Activated T-cell treated with anti-CD3 and anti-CD28 coated beads for 24 hours (primary cell): ENCODE results near the gene CAND2.
"Not testable (repeated sequence)": the region's sequence is repeated elsewhere in the genome, so short reads cannot be mapped to it uniquely, and the experiment has no call there.

Experiments used
- DNase-seq: peaks from one replicate; pipeline ENCODE4 v3.0.0-alpha.2; 2020; ENCODE audit warnings: low read depth

The CAND2 gene

GRCh38 chr3:12831301-12831866 is 34.9 kb downstream of the CAND2 start:
- DNase-seq, result no peak

- no peak for DNase-seq
Measured at GRCh38 chr3:12832350-12833221, 36.1 kb downstream of the CAND2 start.

GRCh38 chr3:12833222-12834161 is 37.0 kb downstream of the CAND2 start:
- no peak for DNase-seq

- no peak for DNase-seq
Measured at GRCh38 chr3:12835052-12835665, 38.7 kb downstream of the CAND2 start.

- no peak for DNase-seq
Measured at GRCh38 chr3:12837295-12837986, 41.0 kb downstream of the CAND2 start.

DNA sequence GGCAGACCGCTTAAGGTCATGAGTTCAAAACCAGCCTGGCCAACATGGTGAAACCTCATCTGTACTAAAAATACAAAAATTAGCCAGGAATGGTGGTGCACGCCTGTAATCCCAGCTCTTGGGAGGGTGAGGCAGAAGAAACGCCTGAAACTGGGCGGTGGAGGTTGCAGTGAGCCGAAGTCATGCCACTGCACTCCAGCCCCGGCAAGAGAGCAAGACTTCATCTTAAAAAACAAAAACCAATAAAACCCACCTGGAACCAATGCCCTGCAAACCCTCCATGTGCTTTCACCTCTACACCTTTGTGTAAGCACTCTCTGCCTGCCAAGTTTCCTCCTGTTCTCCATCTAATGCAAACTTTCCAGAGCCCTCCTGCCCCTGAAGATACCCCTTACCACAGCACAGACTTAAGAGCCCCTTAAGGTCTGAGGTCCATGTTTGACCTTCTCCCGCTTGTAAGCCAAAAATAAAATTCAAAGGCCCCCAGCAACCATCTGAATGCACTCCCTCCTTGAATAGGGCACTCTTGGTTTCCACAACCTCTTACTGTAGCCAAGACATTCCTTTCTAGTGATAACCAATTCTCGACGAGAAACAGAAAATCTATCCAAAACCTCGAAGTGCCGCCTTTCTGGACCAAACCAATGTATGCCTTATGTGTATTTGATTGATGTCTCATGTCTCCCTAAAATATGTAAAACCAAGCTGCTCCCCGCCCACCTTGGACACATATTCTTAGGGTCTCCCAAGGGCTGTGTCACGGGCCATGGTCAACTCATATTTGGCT is 41.9 kb downstream of the CAND2 start:
- DNase-seq, result no peak

GRCh38 chr3:12839156-12839946 is 42.9 kb downstream of the CAND2 start:
- no peak for DNase-seq

GRCh38 chr3:12840148-12840547 is 43.7 kb downstream of the CAND2 start:
- not testable (repeated sequence) for DNase-seq

GRCh38 chr3:12840591-12841148 is 44.2 kb downstream of the CAND2 start:
- no peak for DNase-seq

GRCh38 chr3:12841149-12841969 is 44.9 kb downstream of the CAND2 start, which contains the start of gene RPL32:
Gene RPL32, minus strand, starts transcription at chr3:12841565. Its CDS starts 1,328 bp downstream, at chr3:12840237.
- peak; percentile 80 for DNase-seq

DNA sequence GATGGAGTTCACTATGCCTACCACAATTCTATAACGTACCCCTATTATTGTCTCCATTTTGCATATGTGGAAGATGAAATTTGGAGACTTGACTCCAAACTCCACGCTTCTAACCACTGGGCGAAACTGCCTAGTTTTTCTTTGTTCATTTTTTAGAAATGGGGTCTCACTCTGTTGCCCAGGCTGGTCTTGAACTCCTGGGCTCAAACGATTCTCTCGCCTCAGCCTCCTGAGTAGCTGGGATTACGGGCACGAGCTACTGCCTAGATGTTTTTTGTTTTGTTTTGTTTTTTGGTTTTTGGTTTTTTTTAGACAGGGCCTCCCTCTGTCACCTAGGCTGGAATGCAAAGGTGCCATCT is 45.5 kb downstream of the CAND2 start:
- no peak for DNase-seq

DNA sequence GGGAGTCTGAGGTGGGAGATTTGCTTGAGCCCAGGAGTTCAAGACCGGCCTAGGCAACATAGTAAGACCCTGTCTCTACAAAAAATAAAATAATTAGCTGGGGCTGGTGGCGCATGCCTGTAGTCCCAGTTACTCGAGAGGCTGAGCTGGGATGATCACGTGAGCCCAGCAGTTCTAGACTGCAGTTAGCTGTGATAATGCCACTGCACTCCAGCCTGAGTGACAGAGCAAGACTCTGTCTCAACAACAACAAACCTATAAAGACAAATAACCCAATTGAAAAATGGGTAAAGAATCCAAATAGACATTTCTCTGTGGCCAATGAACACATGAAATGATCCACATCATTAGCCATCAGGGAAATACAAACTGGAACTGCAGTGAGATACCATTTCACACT is 46.0 kb downstream of the CAND2 start:
- DNase-seq, result no peak

GRCh38 chr3:12845811-12846210 is 49.3 kb downstream of the CAND2 start:
- DNase-seq, result no peak

DNA sequence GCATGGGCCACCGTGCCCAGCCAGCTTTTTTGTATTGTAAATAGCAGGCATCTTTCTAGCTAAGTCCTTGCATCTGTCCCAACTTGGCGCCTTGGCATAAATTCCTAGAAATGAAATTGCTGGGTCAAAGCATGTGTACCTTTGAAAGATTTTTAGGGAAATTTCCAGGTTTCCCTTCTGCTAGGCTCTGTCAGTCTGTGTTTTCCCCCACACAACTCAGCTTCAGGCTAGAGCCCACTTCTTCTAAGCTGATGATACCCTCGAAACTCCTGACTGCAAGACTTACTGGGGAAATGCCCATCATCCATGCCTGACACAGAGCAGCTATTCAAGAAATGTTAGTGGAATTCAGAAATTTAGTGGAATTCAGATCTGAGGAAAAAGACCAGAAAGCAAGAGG is 55.7 kb downstream of the CAND2 start:
- no peak for DNase-seq

GRCh38 chr3:12853847-12854246 is 57.4 kb downstream of the CAND2 start:
- not testable (repeated sequence) for DNase-seq

DNA sequence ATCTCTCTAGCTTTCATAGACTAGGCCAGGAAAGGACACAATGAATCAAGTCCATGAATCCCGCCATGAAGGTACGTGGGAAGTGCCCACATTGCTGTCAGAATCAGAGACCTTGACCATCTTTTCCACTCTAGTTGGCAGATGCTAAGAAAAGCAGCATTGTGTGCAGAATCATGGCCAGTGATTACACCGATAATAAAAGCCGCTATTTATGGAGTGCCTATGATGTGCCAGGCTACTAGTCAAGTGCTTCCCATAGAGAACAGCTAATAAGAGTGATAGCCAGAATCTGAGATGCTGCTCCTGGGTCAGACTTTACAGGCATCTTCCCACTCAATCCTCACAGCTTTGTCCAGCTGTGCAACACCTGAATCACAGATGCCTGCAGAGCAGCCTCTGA is 58.1 kb downstream of the CAND2 start:
- DNase-seq, result no peak

- DNase-seq, result no peak
Measured at GRCh38 chr3:12856626-12857025, 60.1 kb downstream of the CAND2 start.

- no peak for DNase-seq
Measured at GRCh38 chr3:12859840-12860239, 63.4 kb downstream of the CAND2 start.

- no peak for DNase-seq
Measured at GRCh38 chr3:12861611-12862010, 65.1 kb downstream of the CAND2 start.
